Middle frontal gyrus (tissue), 1 donor: ENCODE measurements around the gene ESPNL.

Experiments
- DNase-seq: peaks from one replicate; pipeline ENCODE4 v3.0.0-alpha.2; 2015; ENCODE audit warnings: low spot score; ENCODE audit errors: extremely low spot score

ESPNL gene

DNA sequence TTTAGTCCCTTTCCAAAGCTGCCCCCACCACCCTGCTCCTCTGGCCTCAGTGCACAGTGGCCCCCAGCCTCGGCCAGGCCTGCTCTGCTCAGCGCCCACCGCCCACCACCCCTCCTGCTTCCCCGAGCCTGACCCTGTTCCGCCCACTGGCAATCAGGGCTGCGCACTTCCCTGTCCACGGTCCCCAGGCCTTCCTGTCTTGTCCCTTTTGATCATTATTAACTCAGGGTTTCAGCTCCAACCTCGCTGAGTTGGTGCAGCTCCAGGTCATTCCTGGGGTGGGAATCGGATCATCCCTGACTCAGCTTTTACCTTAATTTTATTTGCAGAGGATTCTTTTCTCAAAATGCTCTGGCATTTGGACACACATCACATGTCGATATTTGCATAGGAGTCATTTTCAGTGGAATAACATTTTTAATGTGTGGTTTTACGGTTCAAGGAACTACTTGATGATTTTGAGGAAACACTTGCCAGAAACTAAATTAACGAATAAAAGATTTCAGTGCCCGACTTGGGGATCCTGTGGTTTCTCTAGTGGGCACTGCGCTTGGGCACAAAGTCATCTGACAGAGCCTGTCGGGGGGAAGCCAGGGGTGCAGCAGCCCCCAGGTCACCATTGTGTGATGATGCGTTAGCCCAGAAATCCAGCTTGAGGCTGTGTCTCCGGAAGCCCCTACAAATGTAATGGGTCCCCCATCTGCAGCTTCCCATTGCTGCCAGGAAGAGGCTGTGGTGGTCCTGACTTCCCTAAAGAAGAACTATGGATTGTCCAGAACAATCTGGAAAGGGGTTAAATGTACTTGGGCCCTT, 1.0 kb upstream of the ESPNL start:
- DNase-seq: no peak

DNA sequence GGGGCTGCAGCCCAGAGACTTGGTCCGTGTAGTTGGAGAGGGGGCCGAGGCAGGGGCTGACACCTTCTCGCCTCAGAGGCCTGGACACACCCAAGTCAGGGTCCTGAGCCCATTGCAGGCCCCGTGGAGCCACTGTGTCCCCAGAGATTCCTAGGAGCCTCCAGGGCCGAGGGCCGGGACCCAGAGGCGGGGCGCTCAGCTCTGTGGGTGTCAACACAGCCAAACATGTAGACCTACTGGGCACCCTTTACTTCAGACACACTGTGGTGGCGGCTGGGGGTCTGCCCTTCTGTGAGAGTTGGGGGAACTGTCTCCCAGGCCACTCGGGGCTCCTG, 459 bp upstream of the ESPNL start:
- DNase-seq: no peak

DNA sequence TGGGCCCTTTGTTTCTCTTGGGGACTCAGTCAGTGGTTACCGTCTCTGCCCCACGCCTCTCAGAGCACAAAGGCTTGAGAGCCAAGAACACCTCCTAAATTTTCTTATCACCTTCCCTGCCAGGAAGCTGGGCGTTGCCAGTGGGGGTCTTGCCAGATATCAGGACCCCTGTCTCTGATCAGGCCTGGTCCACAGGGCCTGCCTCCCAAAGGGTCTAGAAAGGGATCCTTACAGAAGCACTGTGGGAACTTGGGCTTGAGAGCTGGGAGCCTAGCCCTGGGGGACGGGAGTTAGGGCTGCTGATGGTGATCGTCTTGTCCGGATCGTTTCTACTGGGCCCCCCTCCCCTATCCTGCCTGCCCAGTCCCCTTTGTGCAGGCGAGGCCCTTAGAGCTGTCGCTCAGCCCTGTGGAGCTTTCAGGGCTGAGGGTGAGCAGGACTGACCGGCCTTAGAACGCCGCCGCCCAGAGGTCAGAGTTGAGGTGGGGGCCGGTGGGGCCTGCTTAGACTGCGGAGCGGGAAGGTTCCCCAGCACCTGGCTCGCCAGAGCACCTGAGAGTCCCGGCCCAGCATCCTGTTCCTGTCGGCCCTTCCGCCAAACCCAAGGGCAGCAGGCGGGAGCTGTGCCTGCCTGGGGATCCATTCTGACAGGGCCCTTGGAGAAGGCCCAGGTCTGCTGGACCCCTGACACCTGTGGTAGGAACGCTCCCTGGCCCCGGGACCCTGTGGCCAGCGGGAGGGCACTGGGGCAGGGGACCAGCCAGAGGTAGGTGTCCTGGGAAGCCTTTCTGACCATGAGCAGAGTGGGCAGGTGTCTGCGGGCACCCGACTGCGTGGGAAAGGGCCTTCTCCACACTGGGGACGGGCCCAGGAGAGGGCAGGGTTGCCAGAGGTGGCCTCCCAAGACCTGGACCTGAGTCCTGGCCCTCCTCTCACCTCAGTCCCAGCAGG, 956 bp downstream of the ESPNL start:
- no peak for DNase-seq

DNA sequence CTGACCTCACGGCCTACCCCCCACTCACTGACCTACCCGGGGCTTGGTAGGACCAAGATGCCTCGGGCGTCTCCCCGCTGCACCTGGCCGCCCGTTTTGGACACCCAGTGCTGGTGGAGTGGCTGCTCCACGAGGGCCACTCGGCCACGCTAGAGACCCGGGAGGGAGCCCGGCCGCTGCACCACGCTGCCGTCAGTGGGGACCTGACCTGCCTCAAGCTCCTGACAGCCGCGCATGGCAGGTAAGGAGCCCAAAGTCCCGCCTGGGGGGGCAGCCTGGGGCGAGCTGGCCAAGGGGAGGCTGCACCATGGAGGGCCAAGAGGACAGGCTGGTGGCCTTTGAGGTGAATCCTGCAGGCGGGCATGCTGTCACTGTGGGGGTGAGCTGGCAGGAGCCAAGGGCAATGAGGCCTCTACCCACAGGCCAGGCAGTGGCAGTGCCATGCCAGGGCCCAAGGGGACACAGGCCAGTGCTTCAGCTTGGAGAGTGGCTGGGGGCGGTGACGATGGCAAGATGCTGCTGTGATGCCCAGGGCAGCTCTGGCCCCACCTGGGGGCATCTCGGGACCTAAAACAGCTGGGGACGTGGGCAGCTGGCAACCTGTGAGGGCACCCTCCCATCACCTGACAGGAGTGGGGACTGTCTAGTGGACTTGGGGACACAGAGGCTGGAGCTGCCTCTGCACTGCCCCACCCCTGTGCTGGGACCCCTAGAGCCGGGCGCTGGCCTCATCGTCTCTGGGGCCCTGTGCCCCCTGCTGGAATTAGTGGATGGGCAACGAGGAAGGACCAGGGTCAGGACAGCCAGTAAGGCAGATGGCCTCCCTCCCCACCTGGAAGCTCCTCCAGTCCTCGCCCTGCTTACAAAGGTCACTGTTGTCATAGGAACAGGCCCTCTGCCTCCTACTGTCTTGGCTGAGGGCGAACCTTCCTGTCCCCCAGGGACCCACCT, 2.0 kb downstream of the ESPNL start:
- DNase-seq: no peak

DNA sequence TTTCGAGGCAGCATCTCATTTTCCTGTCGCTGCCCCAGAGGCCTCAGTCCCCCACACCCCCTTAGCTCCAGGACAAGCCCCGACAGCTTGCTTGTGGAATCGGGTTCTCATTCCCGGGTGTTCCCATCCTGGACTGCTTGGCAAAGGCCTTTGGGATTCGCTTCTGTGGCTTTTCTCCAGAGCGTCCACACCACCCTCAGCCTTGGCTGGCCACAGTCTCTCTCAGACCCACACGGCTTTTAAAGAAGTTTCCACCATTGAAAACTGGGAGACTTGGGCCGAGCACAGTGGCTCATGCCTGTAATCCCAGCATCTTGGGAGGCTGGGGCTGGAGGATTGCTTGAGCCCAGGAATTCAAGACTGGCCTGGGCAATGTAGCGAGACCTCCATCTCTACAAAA, 2.7 kb downstream of the ESPNL start:
- DNase-seq: no peak

DNA sequence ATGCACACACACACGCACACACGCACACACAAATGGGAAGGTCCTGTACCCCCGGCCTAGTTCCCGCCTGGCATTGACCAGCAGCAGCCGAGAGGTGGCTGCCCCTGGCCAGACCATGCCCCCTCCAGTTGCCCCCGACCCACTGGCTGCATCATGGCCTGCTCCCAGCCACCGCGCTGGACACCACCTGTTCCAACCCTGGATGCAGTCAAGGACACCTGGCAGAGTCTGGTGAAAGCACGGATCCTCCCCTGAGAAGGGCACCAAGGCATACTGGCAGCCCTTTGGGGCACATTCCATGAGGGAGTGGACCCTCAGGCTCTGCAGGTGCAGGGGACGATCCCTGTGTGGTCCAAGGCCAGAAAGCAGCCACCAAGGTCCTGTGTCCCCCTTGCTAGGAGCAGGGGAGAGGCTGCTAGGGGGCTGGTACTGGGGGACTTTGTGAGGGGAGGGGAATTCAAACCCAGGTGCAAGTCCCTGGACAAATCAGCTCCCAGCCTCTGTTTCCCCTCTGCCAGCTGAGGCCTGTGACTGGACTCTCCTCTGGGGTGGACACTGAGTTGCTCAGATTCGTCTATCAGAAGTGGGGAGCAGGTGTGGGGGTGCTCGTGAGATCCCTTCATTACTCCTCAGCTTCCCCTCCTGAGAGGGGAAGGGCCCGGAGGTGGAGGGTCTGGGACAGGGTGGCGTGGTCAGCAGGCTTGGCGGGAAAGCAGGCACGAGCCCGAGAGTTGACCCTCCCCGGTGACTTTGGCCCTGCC, 3.5 kb downstream of the ESPNL start:
- no peak for DNase-seq

DNA sequence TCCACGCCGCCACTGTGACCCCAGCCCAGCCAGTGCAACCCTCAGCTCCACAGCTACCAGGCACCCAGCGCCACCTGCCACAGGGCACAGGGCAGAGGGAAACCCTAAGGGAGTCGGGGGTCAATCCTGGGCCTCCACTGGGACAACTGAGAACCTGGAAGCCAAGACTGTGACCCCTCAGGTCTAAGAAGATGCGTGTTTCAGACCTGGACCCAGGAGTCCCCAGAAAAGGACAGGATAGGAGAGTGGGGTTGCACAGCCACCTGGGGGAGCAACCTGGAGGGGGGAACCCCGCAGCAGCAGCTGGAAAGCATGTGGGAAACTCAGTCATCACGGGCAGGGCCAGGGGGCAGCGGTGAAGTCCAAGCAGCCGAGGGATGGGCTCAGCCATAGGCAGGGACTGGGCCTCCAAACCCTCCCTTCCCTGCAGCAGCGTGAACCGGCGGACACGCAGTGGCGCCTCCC, 4.1 kb downstream of the ESPNL start:
- no peak for DNase-seq

DNA sequence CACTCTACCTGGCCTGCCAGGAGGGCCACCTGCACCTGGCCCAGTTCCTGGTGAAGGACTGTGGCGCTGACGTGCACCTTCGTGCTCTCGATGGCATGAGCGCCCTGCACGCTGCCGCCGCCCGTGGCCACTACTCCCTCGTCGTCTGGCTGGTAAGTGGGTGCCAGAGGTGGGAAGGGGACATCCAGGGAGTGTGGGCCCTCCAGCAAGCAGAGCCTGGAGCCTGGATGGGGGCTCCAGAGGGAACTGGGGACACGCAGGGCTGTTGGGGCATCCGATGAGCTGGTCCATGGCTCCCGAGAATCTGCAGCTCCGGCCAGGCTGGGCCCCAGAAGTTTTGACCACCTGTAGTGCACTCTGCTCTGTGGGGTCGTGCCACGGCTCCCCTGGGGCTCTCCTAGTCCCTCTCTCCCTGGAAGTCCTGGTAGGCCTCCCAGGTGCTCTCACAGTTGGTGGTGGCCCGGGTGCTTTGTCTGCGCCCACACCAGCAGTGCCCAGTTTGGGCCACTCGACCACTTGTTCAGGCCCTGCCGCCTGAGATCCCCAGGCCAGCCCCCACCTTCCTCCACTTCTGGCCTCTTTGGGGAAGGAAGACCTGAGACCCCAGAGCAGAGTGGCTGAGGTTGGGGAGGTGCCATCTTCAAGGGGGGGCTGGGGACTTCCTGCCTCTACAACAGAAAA, 4.7 kb downstream of the ESPNL start:
- DNase-seq: no peak

DNA sequence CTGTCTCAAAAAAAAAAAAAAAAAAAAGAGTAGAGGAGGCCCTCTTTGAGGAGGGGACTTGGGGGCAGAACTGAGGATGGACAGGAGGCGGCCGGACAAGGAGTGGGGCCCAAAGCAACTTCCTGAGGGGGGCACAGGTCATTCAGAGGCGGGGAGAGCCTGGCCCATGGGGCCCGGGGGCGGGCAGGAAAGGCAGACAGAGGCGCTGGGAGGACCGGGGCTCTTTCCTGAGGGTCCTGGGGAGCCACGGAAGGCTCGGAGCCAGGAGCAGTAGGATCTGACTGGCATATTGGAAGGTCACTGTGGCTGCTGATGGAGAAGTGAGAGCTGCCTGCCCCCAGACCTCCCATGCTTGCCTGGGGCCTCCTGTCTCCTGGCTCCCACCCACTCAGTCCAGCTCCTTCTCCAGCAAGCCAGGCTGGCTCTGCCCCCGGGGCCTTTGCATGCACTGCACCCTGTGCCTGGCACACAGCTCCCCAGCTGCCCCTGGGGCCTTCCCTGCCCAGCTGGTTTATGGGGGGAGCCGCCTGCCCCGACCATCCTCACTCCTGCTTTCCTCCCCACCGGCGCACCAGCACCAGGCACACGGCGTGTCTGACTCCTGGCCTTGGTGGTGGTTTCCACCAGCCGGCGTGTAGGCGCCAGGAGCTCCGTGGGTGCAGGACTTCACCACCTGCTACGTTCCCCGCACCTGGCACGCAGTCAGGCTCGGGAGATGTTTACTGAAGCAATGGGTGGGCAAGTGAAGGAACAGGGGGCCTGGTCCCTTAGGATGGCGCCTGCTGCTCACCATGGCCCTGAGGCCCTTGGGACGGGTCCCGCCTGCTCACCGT, 5.6 kb downstream of the ESPNL start:
- no peak for DNase-seq

DNA sequence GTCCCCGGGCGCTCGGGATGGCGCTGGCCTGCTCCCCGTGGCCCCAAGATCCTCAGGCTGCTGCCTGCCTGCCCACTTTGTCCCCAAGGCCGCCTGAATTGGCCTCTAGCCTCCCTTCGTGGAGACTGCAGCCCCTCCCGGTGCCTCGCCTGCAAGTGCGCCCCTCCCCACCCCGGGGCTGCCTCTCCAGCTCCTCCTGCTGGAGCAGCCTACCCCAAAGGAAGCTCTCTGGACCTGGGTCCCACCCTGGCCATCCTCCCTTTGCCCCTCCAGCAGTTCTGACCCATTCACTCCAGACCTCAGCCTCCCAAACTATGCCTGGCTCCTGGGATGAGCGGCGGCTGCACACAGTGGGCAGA, 6.2 kb downstream of the ESPNL start:
- no peak for DNase-seq

DNA sequence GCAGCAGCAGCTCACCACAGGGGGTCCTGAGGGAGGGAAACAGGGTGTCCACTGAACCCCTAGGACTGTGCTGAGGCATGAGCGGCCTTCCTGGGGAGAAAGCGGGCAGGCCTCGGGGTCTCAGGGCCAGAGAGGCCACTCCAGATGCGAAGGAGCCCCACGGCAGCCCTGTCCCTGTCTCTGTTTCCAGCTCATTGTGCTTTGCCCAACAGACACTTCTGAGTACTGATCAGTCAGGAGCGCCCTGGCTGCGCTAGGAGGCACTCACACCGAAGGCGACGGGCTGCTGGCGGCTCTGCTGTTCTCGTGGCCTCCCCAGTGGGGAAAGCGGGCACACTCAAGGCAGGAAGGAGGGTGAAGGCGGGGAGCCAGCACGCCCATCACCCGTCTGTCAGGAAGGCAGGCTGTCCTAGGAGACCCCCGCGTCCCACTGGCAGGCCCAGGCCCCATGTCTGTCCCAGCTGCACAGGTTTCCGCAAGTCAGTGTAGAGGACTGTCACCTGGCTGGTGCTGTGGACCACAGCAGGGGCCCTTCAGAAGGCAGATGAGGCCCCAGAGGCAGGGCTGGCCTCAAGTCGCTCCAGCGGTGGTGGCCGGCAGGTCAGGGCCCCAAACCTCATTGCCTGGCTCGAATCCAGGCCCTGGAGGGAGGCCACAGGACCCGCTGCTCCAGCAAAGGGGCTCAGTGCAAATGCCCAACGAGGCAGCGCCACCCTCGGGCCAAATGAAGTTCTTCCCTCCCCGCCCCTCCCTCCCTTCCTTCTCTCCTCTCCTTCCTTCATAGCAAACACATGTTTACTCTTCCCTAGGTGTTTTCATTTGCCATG, 6.8 kb downstream of the ESPNL start:
- DNase-seq: no peak

DNA sequence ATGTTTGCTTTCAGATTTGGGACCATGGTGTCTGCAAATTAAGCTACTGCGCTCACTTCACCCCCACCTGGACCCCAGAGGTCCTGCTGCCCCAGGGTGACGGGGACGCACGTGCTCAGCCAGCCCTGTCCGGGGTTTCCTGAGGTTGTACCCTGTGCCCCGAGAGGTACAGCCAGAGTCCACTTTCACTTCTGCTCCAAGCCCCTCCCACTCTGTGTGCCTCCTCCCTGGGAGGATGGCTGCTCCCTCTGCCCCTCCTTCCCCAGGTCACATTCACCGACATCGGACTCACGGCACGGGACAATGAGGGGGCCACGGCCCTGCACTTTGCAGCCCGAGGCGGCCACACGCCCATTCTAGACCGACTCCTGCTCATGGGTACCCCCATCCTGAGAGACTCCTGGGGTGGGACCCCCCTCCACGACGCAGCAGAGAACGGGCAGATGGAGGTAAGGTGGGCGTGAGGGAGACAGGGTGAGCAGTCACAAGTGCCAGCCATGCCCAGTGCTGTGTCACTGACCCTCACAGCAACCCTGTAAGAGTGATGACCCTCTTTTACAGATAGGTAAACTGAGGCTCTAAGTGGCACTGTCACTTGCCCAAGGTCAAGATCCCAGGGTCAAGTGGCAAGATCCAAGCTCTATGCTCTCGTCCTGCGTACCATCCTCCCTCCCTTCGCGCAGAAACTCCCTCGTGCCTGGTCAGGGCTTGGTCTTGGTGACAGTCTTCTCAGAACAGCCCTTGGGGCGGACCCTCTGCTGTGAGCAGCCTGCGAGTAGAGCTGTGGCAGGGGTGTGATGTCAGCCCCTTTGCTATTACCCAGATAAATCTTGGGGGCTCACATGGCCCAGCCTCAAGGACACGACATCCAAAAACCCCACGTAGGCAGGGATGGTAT, 7.6 kb downstream of the ESPNL start:
- no peak for DNase-seq

DNA sequence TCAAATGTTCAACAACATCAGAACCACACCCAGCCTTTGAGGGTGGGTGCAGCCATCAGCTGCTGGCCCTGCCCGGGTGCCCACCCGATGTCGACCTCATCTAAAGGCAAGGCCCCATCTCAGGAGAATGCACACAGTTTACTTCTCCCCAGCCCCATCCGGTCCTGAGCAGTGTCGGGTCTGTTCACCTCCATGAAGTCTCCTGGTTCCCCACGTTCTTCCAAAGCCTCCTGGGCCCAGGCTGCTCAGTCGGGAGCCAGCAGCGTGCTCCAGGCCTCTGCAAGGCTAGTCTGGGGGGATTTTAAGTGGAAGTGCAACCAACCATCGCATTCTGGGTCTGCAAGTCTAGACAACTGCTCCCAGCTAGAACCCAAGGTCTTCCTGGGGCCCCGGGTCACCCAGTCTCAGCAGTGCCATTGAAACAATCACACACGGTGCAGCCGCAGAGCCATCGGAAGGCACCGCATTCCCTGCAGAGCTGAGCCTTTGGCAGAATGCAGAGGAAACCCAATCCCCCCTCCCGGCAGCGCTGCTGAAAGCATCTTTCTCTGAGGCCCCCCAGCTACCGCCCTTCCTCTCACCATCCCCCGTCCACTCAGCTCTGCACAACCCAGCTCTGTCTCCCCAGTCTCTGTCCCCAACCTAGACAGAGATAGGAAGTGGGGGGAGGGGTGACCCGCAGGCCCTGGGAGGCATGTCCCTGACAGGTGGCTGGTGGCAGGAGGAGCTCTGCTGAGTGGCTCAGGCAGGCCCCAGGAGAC, 8.5 kb downstream of the ESPNL start:
- DNase-seq: no peak

DNA sequence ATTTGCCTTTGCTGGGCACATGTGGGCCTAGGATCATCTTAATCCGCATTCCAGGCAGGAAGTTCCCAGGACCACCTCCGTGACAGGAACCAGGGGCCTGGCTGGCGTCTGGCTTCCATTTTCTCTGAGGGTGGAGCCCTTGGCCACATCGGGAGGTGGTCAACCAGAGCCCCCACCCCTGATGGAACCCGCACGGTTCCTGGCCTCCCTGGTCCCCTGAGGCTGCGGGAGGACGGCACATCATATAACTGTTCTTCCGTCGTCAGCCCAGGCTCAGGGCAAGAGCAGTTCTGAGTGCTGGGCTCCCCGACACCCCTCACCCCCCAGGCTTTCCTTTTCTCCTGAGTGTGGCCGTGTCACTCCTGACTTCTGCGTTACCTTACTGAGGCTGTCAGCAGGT, 13.5 kb downstream of the ESPNL start:
- DNase-seq: no peak

DNA sequence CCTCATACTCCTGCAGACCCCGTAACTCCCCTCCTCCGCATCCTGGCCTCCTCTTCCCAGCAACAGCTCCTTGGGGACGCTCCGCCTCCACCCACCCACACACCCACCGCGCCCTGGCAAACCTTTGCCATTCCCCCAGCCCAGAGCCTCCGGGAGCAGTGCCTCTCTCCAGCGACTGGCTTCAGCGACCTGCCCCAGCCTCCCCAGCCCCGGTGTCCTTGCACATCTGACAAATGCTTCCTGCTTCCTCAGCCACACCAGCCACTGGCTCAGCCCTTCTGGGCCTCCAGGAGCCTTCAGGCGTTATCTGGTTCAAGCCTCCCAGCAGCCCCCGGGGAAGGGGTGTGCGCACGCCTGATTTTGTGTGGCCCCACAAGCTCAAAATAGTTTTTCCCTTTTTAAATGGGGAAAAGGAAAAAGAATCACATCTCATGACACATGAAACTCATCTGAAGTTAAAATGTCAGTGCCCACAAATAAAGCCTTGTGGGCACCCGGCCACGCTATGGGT, 14.2 kb downstream of the ESPNL start:
- no peak for DNase-seq
